Ovary (tissue), 3 donors: Measurements from ENCODE around the gene UCHL1.

Source experiments
- POLR2A ChIP-seq: fragments of 450-650 bp; IDR thresholded peaks from one replicate; pipeline ENCODE4 v1.6.1; 2017; ENCODE audit warnings: antibody characterized with exemption, mild to moderate bottlenecking, moderate library complexity
- TF ChIP-seq, protein P1 (sequence below), 3 donors: fragments of 450-650 bp in 2 of 3; fragments of 200-600 bp in 1 of 3; IDR thresholded peaks; one replicate each; pipeline versions ENCODE4 v1.5.1 to v1.8.0; 2016 to 2022; ENCODE audit warnings: antibody characterized with exemption in 3 of 3, mild to moderate bottlenecking in 1 of 3
- donor health status: DM: no; HTN: no; CAD: no.

DNA sequence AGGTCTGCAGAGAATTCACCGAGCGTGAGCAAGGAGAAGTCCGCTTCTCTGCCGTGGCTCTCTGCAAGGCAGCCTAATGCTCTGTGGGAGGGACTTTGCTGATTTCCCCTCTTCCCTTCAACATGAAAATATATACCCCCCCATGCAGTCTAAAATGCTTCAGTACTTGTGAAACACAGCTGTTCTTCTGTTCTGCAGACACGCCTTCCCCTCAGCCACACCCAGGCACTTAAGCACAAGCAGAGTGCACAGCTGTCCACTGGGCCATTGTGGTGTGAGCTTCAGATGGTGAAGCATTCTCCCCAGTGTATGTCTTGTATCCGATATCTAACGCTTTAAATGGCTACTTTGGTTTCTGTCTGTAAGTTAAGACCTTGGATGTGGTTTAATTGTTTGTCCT, 11.3 kb downstream of the UCHL1 start:
- TF ChIP-seq, protein P1, sequence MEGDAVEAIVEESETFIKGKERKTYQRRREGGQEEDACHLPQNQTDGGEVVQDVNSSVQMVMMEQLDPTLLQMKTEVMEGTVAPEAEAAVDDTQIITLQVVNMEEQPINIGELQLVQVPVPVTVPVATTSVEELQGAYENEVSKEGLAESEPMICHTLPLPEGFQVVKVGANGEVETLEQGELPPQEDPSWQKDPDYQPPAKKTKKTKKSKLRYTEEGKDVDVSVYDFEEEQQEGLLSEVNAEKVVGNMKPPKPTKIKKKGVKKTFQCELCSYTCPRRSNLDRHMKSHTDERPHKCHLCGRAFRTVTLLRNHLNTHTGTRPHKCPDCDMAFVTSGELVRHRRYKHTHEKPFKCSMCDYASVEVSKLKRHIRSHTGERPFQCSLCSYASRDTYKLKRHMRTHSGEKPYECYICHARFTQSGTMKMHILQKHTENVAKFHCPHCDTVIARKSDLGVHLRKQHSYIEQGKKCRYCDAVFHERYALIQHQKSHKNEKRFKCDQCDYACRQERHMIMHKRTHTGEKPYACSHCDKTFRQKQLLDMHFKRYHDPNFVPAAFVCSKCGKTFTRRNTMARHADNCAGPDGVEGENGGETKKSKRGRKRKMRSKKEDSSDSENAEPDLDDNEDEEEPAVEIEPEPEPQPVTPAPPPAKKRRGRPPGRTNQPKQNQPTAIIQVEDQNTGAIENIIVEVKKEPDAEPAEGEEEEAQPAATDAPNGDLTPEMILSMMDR (IDR thresholded peaks at IDR 0.05) = no peak
- TF ChIP-seq POLR2A = no peak
